Measurements from ENCODE around the gene WBP4.
A peak's percentile ranks its signal among the peaks of the same experiment; 100 is the strongest.

Gene WBP4

DNA sequence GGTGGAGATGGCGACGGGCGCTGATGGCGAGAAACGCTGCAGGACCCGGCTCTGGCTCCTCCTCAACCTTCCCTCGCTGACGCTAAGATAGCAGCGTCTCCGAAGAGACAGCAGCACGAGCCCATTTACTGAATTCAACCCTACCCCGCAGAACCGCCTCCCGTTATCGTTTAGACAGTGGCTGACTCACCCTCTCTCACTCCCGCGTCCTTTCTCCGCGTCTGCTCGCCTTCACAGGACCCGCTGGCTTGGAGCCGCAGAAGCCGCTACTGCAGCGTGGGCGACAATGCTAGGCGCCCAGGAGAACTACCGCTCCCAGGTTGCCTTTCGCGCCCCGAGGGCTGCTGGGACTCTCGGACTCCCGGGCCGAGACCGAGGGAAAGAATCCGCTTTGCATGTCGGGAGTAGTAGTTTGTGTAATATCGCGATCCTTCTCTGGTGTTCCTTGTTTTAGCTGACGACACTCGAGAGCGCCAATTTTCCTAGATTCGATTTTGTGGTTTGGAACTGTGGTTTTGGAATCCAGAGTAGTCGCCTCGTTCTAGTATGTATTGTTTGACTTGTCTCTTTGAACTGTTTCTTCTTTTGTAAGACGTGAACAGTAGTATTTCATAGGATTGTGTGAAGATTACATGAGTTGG lies 71.3 kb downstream of the WBP4 start, which contains the start of gene KBTBD6:
TSS of gene KBTBD6 (minus strand) at position 291 of the 641 bp plus-strand sequence. CDS start 291 bp downstream, outside the sequence.
- ATAC-seq (replicated peaks) (peak; percentile 97 to 98), DNase-seq (peak; percentile 95)
- Mint-ChIP-seq H3K27me3 (no peaks in the 10 kb centered on the region), H3K36me3 (peaks cover 14 to 29% of the 10 kb centered on the region in 2 donors), H3K4me3 (peak within 1 kb of the TSS; percentile 93 to 97), H3K9me3 (peaks cover 0 to 2% of the 10 kb centered on the region in 2 donors), H3K4me1 (peaks cover 24 to 38% of the 10 kb centered on the region in 2 donors), H3K27ac (peak within 1 kb of the TSS; percentile 95)

All from stimulated activated naive B cell treated with anti-CD40 and anti-IgM and Interleukin-4, amounts not matched to agents 10 μg/mL and 1 μg/mL and 100 μg/mL, for 72 hours (primary cell).